ENCODE measurements around the gene POLR2C. TPM values are rescaled to one million over a fixed set of nuclear protein-coding genes. Genes with fewer than 3 reads are reported as not detected.

Gene POLR2C
- total and polyA plus RNA-seq, 2 of the 13 experiments (the other 11 are each of a cell fraction or from before 2014, with no cell fraction given), result 104 to 216 TPM

DNA sequence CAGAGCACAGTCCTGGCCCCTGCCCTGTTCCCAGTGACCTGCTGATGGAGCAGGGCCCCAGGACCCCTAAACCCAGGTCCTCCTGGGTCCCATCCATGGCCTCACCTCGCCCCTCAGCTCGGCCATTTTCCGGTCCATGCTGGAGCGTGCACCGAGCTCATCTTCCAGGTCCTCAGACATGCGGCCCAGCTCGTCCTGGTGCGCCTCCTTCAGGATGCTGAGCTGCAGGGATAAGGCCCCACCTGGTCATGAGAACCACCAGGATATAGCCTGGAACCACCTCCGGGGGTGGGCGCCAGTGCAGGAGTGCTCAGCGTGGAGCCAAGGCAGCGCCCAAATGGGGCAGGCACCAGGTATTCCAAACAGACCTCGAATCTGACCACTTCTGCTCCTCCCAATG lies 56.0 kb downstream of the POLR2C start:
- Histone ChIP-seq H2AFZ (ENCODE audit: low read length) (no peak overlapping the region), H3K27me3 (ENCODE audit: control insufficient read depth in 1 of 2, insufficient read depth in 2 of 2, low read length in 2 of 2) (no peaks in the 10 kb centered on the region), H3K9ac (ENCODE audit: insufficient read depth, low read depth, low read length) (no peak overlapping the region), H3K79me2 (ENCODE audit: insufficient read depth, low read length) (no peaks in the 10 kb centered on the region), H3K36me3 (replicated peaks in 1 of 2; ENCODE audit: control insufficient read depth in 1 of 2, insufficient read depth in 2 of 2, low read length in 2 of 2) (no peaks in the 10 kb centered on the region), H3K4me2 (ENCODE audit: low read depth, low read length) (peak overlapping the region; percentile 4; the same call in 1 of the 2 replicates), H3K9me3 (ENCODE audit: low read length) (no peaks in the 10 kb centered on the region), H3K27ac (ENCODE audit: extremely low read length, insufficient read depth, low read length) (no peak overlapping the region), H3K4me3 (replicated peaks in 1 of 3; ENCODE audit: insufficient read depth in 1 of 3, low read depth in 2 of 3, low read length in 3 of 3) (no peak overlapping the region), H3K4me1 (ENCODE audit: insufficient read depth, low read length) (peaks cover 18% of the 10 kb centered on the region), H4K20me1 (ENCODE audit: insufficient read depth, low read length) (no peaks in the 10 kb centered on the region)
- POLR2A ChIA-PET, result interaction anchor here (0.6 to 3.0 kb wide), 6 partner anchors 35 to 218 kb away, joined by 3 to 16 read pairs (median 8); partner anchors contain the start of genes CIAPIN1, COQ9 and POLR2C
- intact Hi-C loops (cut with micrococcal nuclease; ENCODE audit: unreplicated experiment) (no loop called here), in situ Hi-C loops (cut with HindIII; ENCODE audit: extremely low pct_ligation_motif_present, low pct_unique_long_range_greater_than_20kb) (loop anchor here (5.0 kb wide), 3 partner anchors 41 to 216 kb away; no protein-coding TSS in a partner anchor)
- CTCF ChIA-PET (ENCODE audit: low intra/inter-chr PET ratio, low total read pairs), result interaction anchor here (2.2 to 4.3 kb wide), 3 partner anchors 43 to 100 kb away, joined by 16 to 78 read pairs (median 37); partner anchors contain the start of gene POLR2C
- WGBS (ENCODE audit: low lambda C conversion rate), result 65% methylated on average over 4 of the region's 13 CpGs
- DNase-seq (ENCODE audit: low spot score), result no peak
- BruUV-seq (replicated peaks), result no TSS peak
- ATAC-seq, result peak; percentile 55
- no peak for FAIRE-seq
- TF ChIP-seq ZNF605 (CRISPR knock-in tag; IDR thresholded peaks at IDR 0.05) (peak; percentile 53; the same call in 1 of the 2 replicates), ZNF747 (CRISPR knock-in tag; IDR thresholded peaks at IDR 0.05; ENCODE audit: borderline replicate concordance) (no peak), TSC22D2 (CRISPR knock-in tag; IDR thresholded peaks at IDR 0.05; ENCODE audit: borderline replicate concordance) (no peak), RAD21 (CRISPR knock-in tag; IDR thresholded peaks at IDR 0.05) (peak; percentile 43; the same call in 1 of the 2 replicates), ZNF124 (CRISPR knock-in tag; IDR thresholded peaks at IDR 0.05) (no peak), SOX5 (CRISPR knock-in tag; IDR thresholded peaks at IDR 0.05; ENCODE audit: borderline replicate concordance) (no peak), ZBTB44 (CRISPR knock-in tag; IDR thresholded peaks at IDR 0.05) (no peak), ZNF629 (CRISPR knock-in tag; conservative IDR thresholded peaks at IDR 0.05) (no peak), KIAA2018 (CRISPR knock-in tag; IDR thresholded peaks at IDR 0.05; ENCODE audit: borderline replicate concordance) (no peak), ZKSCAN1 (IDR thresholded peaks at IDR 0.05; ENCODE audit: low read length) (no peak)
- TF ChIP-seq, protein P1, sequence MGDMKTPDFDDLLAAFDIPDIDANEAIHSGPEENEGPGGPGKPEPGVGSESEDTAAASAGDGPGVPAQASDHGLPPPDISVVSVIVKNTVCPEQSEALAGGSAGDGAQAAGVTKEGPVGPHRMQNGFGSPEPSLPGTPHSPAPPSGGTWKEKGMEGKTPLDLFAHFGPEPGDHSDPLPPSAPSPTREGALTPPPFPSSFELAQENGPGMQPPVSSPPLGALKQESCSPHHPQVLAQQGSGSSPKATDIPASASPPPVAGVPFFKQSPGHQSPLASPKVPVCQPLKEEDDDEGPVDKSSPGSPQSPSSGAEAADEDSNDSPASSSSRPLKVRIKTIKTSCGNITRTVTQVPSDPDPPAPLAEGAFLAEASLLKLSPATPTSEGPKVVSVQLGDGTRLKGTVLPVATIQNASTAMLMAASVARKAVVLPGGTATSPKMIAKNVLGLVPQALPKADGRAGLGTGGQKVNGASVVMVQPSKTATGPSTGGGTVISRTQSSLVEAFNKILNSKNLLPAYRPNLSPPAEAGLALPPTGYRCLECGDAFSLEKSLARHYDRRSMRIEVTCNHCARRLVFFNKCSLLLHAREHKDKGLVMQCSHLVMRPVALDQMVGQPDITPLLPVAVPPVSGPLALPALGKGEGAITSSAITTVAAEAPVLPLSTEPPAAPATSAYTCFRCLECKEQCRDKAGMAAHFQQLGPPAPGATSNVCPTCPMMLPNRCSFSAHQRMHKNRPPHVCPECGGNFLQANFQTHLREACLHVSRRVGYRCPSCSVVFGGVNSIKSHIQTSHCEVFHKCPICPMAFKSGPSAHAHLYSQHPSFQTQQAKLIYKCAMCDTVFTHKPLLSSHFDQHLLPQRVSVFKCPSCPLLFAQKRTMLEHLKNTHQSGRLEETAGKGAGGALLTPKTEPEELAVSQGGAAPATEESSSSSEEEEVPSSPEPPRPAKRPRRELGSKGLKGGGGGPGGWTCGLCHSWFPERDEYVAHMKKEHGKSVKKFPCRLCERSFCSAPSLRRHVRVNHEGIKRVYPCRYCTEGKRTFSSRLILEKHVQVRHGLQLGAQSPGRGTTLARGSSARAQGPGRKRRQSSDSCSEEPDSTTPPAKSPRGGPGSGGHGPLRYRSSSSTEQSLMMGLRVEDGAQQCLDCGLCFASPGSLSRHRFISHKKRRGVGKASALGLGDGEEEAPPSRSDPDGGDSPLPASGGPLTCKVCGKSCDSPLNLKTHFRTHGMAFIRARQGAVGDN (CRISPR knock-in tag; IDR thresholded peaks at IDR 0.05), result peak; percentile 45; the same call in 1 of the 2 replicates
